Muscle of leg (tissue), 11 donors: ENCODE measurements around the gene COQ4. TPM values are rescaled to one million over a fixed set of nuclear protein-coding genes. Genes with fewer than 3 reads are reported as not detected.

ENCODE experiments used
- DNase-seq: peaks from one replicate; pipeline ENCODE4 v3.0.0; 2013
- H3K27ac ChIP-seq: one replicate; pipeline ENCODE4 v1.5.1; 2013; ENCODE audit warnings: mild to moderate bottlenecking, low read length, control low read depth
- H3K27me3 ChIP-seq: one replicate; pipeline ENCODE4 v1.6.1; 2013; ENCODE audit warnings: low read length; ENCODE audit not compliant: control insufficient read depth, insufficient read depth
- H3K36me3 ChIP-seq: one replicate; pipeline ENCODE4 v1.6.1; 2013; ENCODE audit warnings: low read length; ENCODE audit not compliant: control insufficient read depth, insufficient read depth
- H3K4me1 ChIP-seq: one replicate; pipeline ENCODE4 v1.6.1; 2013; ENCODE audit warnings: low read length; ENCODE audit not compliant: control insufficient read depth, insufficient read depth
- H3K4me3 ChIP-seq: one replicate; pipeline ENCODE4 v1.5.1; 2013; ENCODE audit warnings: low read length, control low read depth
- H3K9me3 ChIP-seq: replicated peaks from 2 replicates; pipeline ENCODE4 v1.6.1; 2013; ENCODE audit warnings: low read depth, low read length; ENCODE audit not compliant: control insufficient read depth
- WGBS: methylation state at CpG from one replicate; pipeline ENCODE4 v1.1.5; 2013; ENCODE audit warnings: missing lambda C conversion rate; ENCODE audit not compliant: insufficient coverage; 5-methylcytosine and 5-hydroxymethylcytosine counted together
- polyA plus RNA-seq, 8 donors: library from polyadenylated mRNA; unstranded; fragments of 120-200 nt; gene quantifications; one replicate each; pipeline versions ENCODE4 v1.2.1 to v1.2.3, GENCODE V29; 2013; ENCODE audit warnings: inconsistent platforms in 1 of 8, low replicate concordance in 1 of 8; ENCODE audit not compliant: insufficient read length in 8 of 8, insufficient read depth in 1 of 8
- total RNA-seq: library from RNA; stranded (reverse); fragments of 120-200 nt; gene quantifications from one replicate; pipeline ENCODE4 v1.2.4, GENCODE V29; 2013

COQ4 gene
- total and polyA plus RNA-seq, 9 donors = 24.4 to 39.3 (median 31.8) TPM

GRCh38 chr9:128340691-128341434 is 18.2 kb downstream of the COQ4 start:
- DNase-seq = no peak
- peaks cover 32% of the 10 kb centered on the region for H3K36me3 ChIP-seq
- no peaks in the 10 kb centered on the region for H3K9me3 ChIP-seq
- WGBS = under 1% methylated on average over 39 of the region's 48 CpGs
- H3K27ac ChIP-seq = peak overlapping the region; percentile 20
- no peaks in the 10 kb centered on the region for H3K27me3 ChIP-seq
- peaks cover 11% of the 10 kb centered on the region for H3K4me1 ChIP-seq
- peak overlapping the region; percentile 85 for H3K4me3 ChIP-seq

- Histone ChIP-seq H3K4me3 (peak overlapping the region; percentile 85), H3K9me3 (no peaks in the 10 kb centered on the region), H3K4me1 (peaks cover 11% of the 10 kb centered on the region), H3K27me3 (no peaks in the 10 kb centered on the region), H3K27ac (no peak overlapping the region), H3K36me3 (peaks cover 34% of the 10 kb centered on the region)
- peak; percentile 61 for DNase-seq
- WGBS = 59% methylated on average over 6 of the region's 13 CpGs
Observed at GRCh38 chr9:128341435-128341849, 18.8 kb downstream of the COQ4 start.

- H3K4me1 ChIP-seq = peaks cover 11% of the 10 kb centered on the region
- no peak for DNase-seq
- 95% methylated on average over 8 of the region's 8 CpGs for WGBS
- no peaks in the 10 kb centered on the region for H3K9me3 ChIP-seq
- no peaks in the 10 kb centered on the region for H3K27me3 ChIP-seq
- no peak overlapping the region for H3K4me3 ChIP-seq
- peaks cover 48% of the 10 kb centered on the region for H3K36me3 ChIP-seq
- H3K27ac ChIP-seq = no peak overlapping the region
Observed at GRCh38 chr9:128342971-128343680, 20.5 kb downstream of the COQ4 start.

GRCh38 chr9:128343855-128344254 is 21.2 kb downstream of the COQ4 start:
- Histone ChIP-seq H3K4me3 (no peak overlapping the region), H3K4me1 (peaks cover 11% of the 10 kb centered on the region), H3K9me3 (no peaks in the 10 kb centered on the region), H3K27ac (no peak overlapping the region), H3K36me3 (peaks cover 55% of the 10 kb centered on the region), H3K27me3 (no peaks in the 10 kb centered on the region)
- DNase-seq = no peak
- WGBS = 100% methylated on average over 3 of the region's 4 CpGs

GRCh38 chr9:128344931-128345605 is 22.4 kb downstream of the COQ4 start:
- Histone ChIP-seq H3K9me3 (no peaks in the 10 kb centered on the region), H3K4me1 (peaks cover 8% of the 10 kb centered on the region), H3K36me3 (peaks cover 67% of the 10 kb centered on the region), H3K27ac (no peak overlapping the region), H3K4me3 (no peak overlapping the region), H3K27me3 (no peaks in the 10 kb centered on the region)
- WGBS = 90% methylated on average over 24 of the region's 28 CpGs
- no peak for DNase-seq

DNA sequence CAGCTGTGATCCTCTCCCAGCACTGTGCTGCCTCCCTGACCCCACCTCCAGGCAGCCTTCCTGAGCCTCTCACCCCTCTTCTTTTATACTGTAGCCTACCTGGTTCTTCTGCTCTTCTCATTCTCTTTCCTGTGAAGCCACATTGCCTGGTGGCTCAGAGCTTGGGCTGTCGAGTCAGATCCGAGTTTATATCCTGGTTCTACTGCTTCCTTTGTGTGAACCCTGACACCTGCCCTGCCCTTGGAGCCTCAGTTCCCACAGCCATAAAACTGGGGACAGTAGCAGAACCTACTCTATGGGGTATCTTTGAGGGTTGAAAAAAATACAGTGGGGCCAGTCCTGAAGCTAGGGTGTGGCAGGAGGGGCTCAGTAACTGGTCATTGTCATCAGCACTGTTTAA is 26.5 kb downstream of the COQ4 start:
- DNase-seq = no peak
- peaks cover 72% of the 10 kb centered on the region for H3K36me3 ChIP-seq
- H3K27me3 ChIP-seq = no peaks in the 10 kb centered on the region
- 60% methylated on average over 1 of the region's 2 CpGs for WGBS
- H3K9me3 ChIP-seq = no peaks in the 10 kb centered on the region
- no peaks in the 10 kb centered on the region for H3K4me1 ChIP-seq
- no peak overlapping the region for H3K4me3 ChIP-seq
- H3K27ac ChIP-seq = no peak overlapping the region

- WGBS = 80% methylated on average over 4 of the region's 6 CpGs
- Histone ChIP-seq H3K36me3 (peaks cover 70% of the 10 kb centered on the region), H3K4me1 (no peaks in the 10 kb centered on the region)
Observed at GRCh38 chr9:128349772-128350171, 27.1 kb downstream of the COQ4 start.

DNA sequence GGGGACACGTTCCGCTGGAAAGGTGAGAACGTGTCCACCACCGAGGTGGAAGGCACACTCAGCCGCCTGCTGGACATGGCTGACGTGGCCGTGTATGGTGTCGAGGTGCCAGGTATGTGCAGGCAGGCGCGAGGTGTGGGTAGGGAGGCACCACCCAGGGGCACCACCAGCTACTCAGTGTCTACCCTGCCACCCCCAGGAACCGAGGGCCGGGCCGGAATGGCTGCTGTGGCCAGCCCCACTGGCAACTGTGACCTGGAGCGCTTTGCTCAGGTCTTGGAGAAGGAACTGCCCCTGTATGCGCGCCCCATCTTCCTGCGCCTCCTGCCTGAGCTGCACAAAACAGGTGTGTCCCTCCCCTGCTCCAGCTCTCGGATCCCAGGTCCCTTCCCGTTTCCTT is 32.8 kb downstream of the COQ4 start:
- peaks cover 5% of the 10 kb centered on the region for H3K4me1 ChIP-seq
- no peaks in the 10 kb centered on the region for H3K27me3 ChIP-seq
- H3K4me3 ChIP-seq = no peak overlapping the region
- WGBS = 95% methylated on average over 18 of the region's 19 CpGs
- no peak overlapping the region for H3K27ac ChIP-seq
- H3K36me3 ChIP-seq = peaks cover 50% of the 10 kb centered on the region
- no peaks in the 10 kb centered on the region for H3K9me3 ChIP-seq
- no peak for DNase-seq

More at GRCh38 chr9:128349772-128350171, 27.1 kb downstream of the COQ4 start:
- Histone ChIP-seq H3K9me3 (no peaks in the 10 kb centered on the region), H3K4me3 (no peak overlapping the region), H3K27ac (no peak overlapping the region), H3K27me3 (no peaks in the 10 kb centered on the region)
- DNase-seq = no peak

DNA sequence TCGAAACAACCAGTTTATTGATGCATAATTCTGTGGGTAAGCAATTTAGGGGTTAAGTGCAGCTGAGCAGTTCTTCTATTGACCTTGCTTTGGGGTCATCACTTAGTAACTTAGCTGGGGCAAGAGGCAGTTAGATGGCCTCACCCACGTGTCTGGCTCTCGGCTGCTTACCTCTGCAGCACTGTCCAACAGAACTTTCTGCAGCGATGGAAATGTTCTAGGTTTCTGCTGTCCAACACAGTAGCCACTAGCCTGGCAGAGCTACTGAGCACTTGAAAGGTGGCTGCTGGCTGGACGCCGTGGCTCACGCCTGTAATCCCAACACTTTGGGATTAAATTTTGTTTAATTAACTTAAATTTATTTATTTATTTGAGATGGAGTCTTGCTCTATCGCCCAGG is 35.5 kb downstream of the COQ4 start:
- Histone ChIP-seq H3K4me1 (peaks cover 30% of the 10 kb centered on the region), H3K27ac (no peak overlapping the region), H3K9me3 (no peaks in the 10 kb centered on the region), H3K4me3 (no peak overlapping the region), H3K27me3 (no peaks in the 10 kb centered on the region), H3K36me3 (peaks cover 39% of the 10 kb centered on the region)
- 45% methylated on average over 3 of the region's 8 CpGs for WGBS
- no peak for DNase-seq

- WGBS = 90% methylated on average over 2 of the region's 4 CpGs
- Histone ChIP-seq H3K36me3 (peaks cover 35% of the 10 kb centered on the region), H3K4me3 (no peak overlapping the region), H3K9me3 (no peaks in the 10 kb centered on the region), H3K27me3 (no peaks in the 10 kb centered on the region), H3K4me1 (peaks cover 36% of the 10 kb centered on the region), H3K27ac (no peak overlapping the region)
- no peak for DNase-seq
Observed at GRCh38 chr9:128358861-128359260, 36.2 kb downstream of the COQ4 start.
